Hepatocyte (in vitro differentiated cells): ENCODE data around the gene TMEM109. TPM values are rescaled to one million over a fixed set of nuclear protein-coding genes. Genes with fewer than 3 reads are reported as not detected.

Experiments used
- DNase-seq: peaks from one replicate; pipeline ENCODE4 v3.0.0-alpha.2; 2016; ENCODE audit warnings: low spot score
- H2AFZ ChIP-seq: fragments of 200-600 bp; sonication (generic); 2 replicates; pipeline ENCODE4 v1.6.0; 2016; ENCODE audit warnings: antibody characterized with exemption, mild to moderate bottlenecking
- H3K27ac ChIP-seq: fragments of 200-600 bp; sonication (generic); 2 replicates; pipeline ENCODE4 v1.5.1; 2016; ENCODE audit warnings: mild to moderate bottlenecking
- H3K27me3 ChIP-seq: fragments of 200-600 bp; sonication (generic); 2 replicates; pipeline ENCODE4 v1.6.1; 2016
- H3K36me3 ChIP-seq: fragments of 200-600 bp; sonication (generic); replicated peaks from 2 replicates; pipeline ENCODE4 v1.5.1; 2016; ENCODE audit warnings: low read depth; ENCODE audit not compliant: insufficient read depth
- H3K4me1 ChIP-seq: fragments of 200-600 bp; sonication (generic); 2 replicates; pipeline ENCODE4 v1.5.1; 2016; ENCODE audit warnings: mild to moderate bottlenecking, moderate library complexity; ENCODE audit not compliant: insufficient read depth
- H3K4me2 ChIP-seq: fragments of 200-600 bp; sonication (generic); 2 replicates; pipeline ENCODE4 v1.6.0; 2016
- H3K4me3 ChIP-seq: fragments of 200-600 bp; sonication (generic); 2 replicates; pipeline ENCODE4 v1.5.1; 2016; ENCODE audit warnings: mild to moderate bottlenecking
- H3K79me2 ChIP-seq: fragments of 200-600 bp; sonication (generic); 2 replicates; pipeline ENCODE4 v1.6.0; 2017; ENCODE audit warnings: mild to moderate bottlenecking
- H3K9me2 ChIP-seq: fragments of 200-600 bp; sonication (generic); replicated peaks from 2 replicates; pipeline ENCODE4 v1.6.0; 2017; ENCODE audit warnings: mild to moderate bottlenecking; ENCODE audit not compliant: insufficient read depth
- H3K9me3 ChIP-seq: fragments of 200-600 bp; sonication (generic); 2 replicates; pipeline ENCODE4 v1.5.1; 2016; ENCODE audit warnings: low read depth, mild to moderate bottlenecking
- H4K20me1 ChIP-seq: fragments of 200-600 bp; sonication (generic); 2 replicates; pipeline ENCODE4 v1.6.0; 2016; ENCODE audit warnings: mild to moderate bottlenecking; ENCODE audit not compliant: insufficient read depth, poor library complexity, severe bottlenecking
- CTCF ChIP-seq: fragments of 200-600 bp; sonication (generic); IDR thresholded peaks from 2 replicates; pipeline ENCODE4 v1.5.1; 2016; ENCODE audit warnings: antibody characterized with exemption, mild to moderate bottlenecking; ENCODE audit not compliant: poor library complexity
- EZH2 ChIP-seq: fragments of 200-600 bp; sonication (generic); IDR thresholded peaks from 2 replicates; pipeline ENCODE4 v1.6.1; 2016; ENCODE audit warnings: antibody characterized with exemption, mild to moderate bottlenecking, borderline replicate concordance
- EZH2phosphoT487 ChIP-seq: fragments of 200-600 bp; sonication (generic); IDR thresholded peaks from one replicate; pipeline ENCODE4 v1.6.1; 2018; ENCODE audit warnings: antibody characterized with exemption, mild to moderate bottlenecking, low read depth, moderate library complexity; ENCODE audit not compliant: unreplicated experiment, severe bottlenecking
- WGBS: methylation state at CpG from one replicate; pipeline ENCODE4 v1.1.6; 2016; ENCODE audit warnings: low lambda C conversion rate; ENCODE audit errors: missing lambda C conversion rate; 5-methylcytosine and 5-hydroxymethylcytosine counted together
- polyA plus RNA-seq: library from polyadenylated mRNA; unstranded; fragments of >200 nt; fragmentation: Nextera tagmentation; extraction: Ambion mirVana; gene quantifications from 2 replicates; pipeline ENCODE4 v1.2.1, GENCODE V29; 2016
- total RNA-seq: library from RNA; depleted of rRNA; stranded (reverse); fragments of >200 nt; gene quantifications from 2 replicates; pipeline ENCODE4 v1.2.3, GENCODE V29; 2014

Gene TMEM109
- total and polyA plus RNA-seq, 2 experiments from 2014 or later, result 30.0 to 86.9 TPM

- Histone ChIP-seq H3K36me3 (no peaks in the 10 kb centered on the region), H2AFZ (peak within 1 kb of the TSS; percentile 75), H3K4me2 (peak within 1 kb of the TSS; percentile 81), H3K4me3 (no peak within 1 kb of the TSS), H3K27me3 (peaks cover 35% of the 10 kb centered on the region), H3K4me1 (peaks cover 3% of the 10 kb centered on the region), H4K20me1 (no peaks in the 10 kb centered on the region), H3K9me3 (no peaks in the 10 kb centered on the region), H3K27ac (no peak within 1 kb of the TSS), H3K9me2 (no peaks in the 10 kb centered on the region), H3K79me2 (no peaks in the 10 kb centered on the region)
- DNase-seq, result no peak
- no peak for TF ChIP-seq EZH2phosphoT487
- TF ChIP-seq CTCF, result no peak
- TF ChIP-seq EZH2, result no peak
- WGBS, result 44% methylated on average over 16 of the region's 23 CpGs
Observed at GRCh38 chr11:60951904-60952741, 38.2 kb downstream of the TMEM109 start, which contains the start of gene SLC15A3. Gene SLC15A3 (minus strand): TSS chr11:60952176. CDS start chr11:60951551, 625 bp downstream.

GRCh38 chr11:60952742-60953170 lies 38.8 kb downstream of the TMEM109 start:
- Histone ChIP-seq H3K9me2 (no peaks in the 10 kb centered on the region), H3K9me3 (no peaks in the 10 kb centered on the region), H3K27me3 (peaks cover 35% of the 10 kb centered on the region), H3K79me2 (no peaks in the 10 kb centered on the region), H3K4me1 (peaks cover 3% of the 10 kb centered on the region), H2AFZ (peak overlapping the region; percentile 75), H3K4me3 (no peak overlapping the region), H3K27ac (no peak overlapping the region), H4K20me1 (no peaks in the 10 kb centered on the region), H3K4me2 (peak overlapping the region; percentile 81), H3K36me3 (no peaks in the 10 kb centered on the region)
- no peak for DNase-seq
- 49% methylated on average over 3 of the region's 3 CpGs for WGBS
- TF ChIP-seq EZH2, result no peak
- TF ChIP-seq EZH2phosphoT487, result no peak
- TF ChIP-seq CTCF, result no peak

DNA sequence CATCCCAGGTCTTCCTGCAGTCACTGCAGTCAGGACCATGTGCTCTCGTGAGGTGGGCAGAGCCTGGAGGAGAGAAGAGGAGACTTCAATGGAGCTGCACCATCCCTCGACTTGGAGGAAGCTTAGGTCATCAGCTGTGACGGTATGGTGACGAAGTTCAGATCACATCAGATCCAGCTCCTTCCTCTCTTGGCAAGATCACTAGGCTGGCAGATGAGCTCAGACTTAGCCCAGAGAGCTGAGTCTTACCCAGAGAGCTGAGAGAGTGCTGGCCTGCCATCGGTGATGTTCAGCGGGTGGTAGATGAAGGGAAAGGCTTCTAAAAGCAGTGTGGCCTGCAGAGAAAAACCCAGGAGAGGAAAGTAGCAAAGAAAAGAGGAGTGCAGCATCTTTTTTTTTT lies 39.8 kb downstream of the TMEM109 start:
- 83% methylated on average over 6 of the region's 6 CpGs for WGBS
- Histone ChIP-seq H3K9me2 (no peaks in the 10 kb centered on the region), H3K27ac (no peak overlapping the region), H3K4me3 (no peak overlapping the region), H3K9me3 (no peaks in the 10 kb centered on the region), H3K27me3 (peaks cover 35% of the 10 kb centered on the region), H3K4me1 (peaks cover 3% of the 10 kb centered on the region), H3K36me3 (no peaks in the 10 kb centered on the region), H3K79me2 (no peaks in the 10 kb centered on the region), H4K20me1 (no peaks in the 10 kb centered on the region), H2AFZ (no peak overlapping the region), H3K4me2 (no peak overlapping the region)
- no peak for DNase-seq
- TF ChIP-seq EZH2, result no peak
- no peak for TF ChIP-seq CTCF
- no peak for TF ChIP-seq EZH2phosphoT487
